Non-pigmented ciliary epithelial cell (primary cell): ENCODE data around the gene PSMD11.

Experiments used
- DNase-seq: peaks from one replicate; pipeline ENCODE4 v3.0.0-alpha.2; 2010; ENCODE audit warnings: low read depth

Gene PSMD11

GRCh38 chr17:32491371-32492263 is 47.3 kb downstream of the PSMD11 start:
- DNase-seq, result no peak

- no peak for DNase-seq
Observed at GRCh38 chr17:32492264-32492589, 47.9 kb downstream of the PSMD11 start.

- no peak for DNase-seq
Observed at GRCh38 chr17:32492648-32493289, 48.5 kb downstream of the PSMD11 start.

- no peak for DNase-seq
Observed at GRCh38 chr17:32493571-32493970, 49.3 kb downstream of the PSMD11 start.

GRCh38 chr17:32493976-32494513 is 49.7 kb downstream of the PSMD11 start:
- no peak for DNase-seq

- DNase-seq, result no peak
Observed at GRCh38 chr17:32494621-32495358, 50.5 kb downstream of the PSMD11 start.

- no peak for DNase-seq
Observed at GRCh38 chr17:32495359-32496231, 51.3 kb downstream of the PSMD11 start.

- no peak for DNase-seq
Observed at GRCh38 chr17:32496395-32497073, 52.2 kb downstream of the PSMD11 start.

GRCh38 chr17:32497431-32498205 is 53.3 kb downstream of the PSMD11 start:
- DNase-seq, result no peak

GRCh38 chr17:32498391-32498790 is 54.1 kb downstream of the PSMD11 start:
- DNase-seq, result no peak

GRCh38 chr17:32502013-32502412 is 57.7 kb downstream of the PSMD11 start:
- DNase-seq, result no peak

GRCh38 chr17:32502710-32503109 is 58.4 kb downstream of the PSMD11 start:
- DNase-seq, result no peak

- no peak for DNase-seq
Observed at GRCh38 chr17:32503251-32504165, 59.2 kb downstream of the PSMD11 start.

- DNase-seq, result no peak
Observed at GRCh38 chr17:32504166-32504990, 60.1 kb downstream of the PSMD11 start.

- DNase-seq, result no peak
Observed at GRCh38 chr17:32508926-32509325, 64.6 kb downstream of the PSMD11 start.

GRCh38 chr17:32510466-32510865 is 66.2 kb downstream of the PSMD11 start:
- no peak for DNase-seq

- DNase-seq, result no peak
Observed at GRCh38 chr17:32512328-32512727, 68.0 kb downstream of the PSMD11 start.

GRCh38 chr17:32513579-32513978 is 69.3 kb downstream of the PSMD11 start:
- no peak for DNase-seq
